GM10248 (cell line): ENCODE measurements around the gene ETFDH.
"Not testable (repeated sequence)": the region's sequence is repeated elsewhere in the genome, so short reads cannot be mapped to it uniquely, and the experiment has no call there.

Experiments used
- CTCF ChIA-PET: fragments of 300-600 bp; sonication (Branson Sonifier 250); formaldehyde crosslinking; extraction: SDS; loops from one replicate; lab custom pipeline; 2021; ENCODE audit warnings: antibody characterized with exemption; lab: Yijun Ruan, JAX
- POLR2A ChIA-PET: fragments of 350-650 bp; sonication (Branson Sonifier 250); formaldehyde crosslinking; extraction: SDS; loops from one replicate; lab custom pipeline; 2020; ENCODE audit warnings: antibody characterized with exemption; lab: Yijun Ruan, JAX
- DNase-seq: peaks from one replicate; pipeline ENCODE4 v3.0.0; 2012; ENCODE audit errors: extremely low spot score
- CTCF ChIP-seq: IDR thresholded peaks from 2 replicates; pipeline ENCODE4 v1.5.1; 2012; ENCODE audit warnings: mild to moderate bottlenecking, low read depth; ENCODE audit errors: extremely low read depth, missing control alignments, control extremely low read depth

ETFDH gene

GRCh38 chr4:158739600-158739999 lies 67.5 kb downstream of the ETFDH start:
- POLR2A ChIA-PET = no interaction called here
- DNase-seq = no peak
- CTCF ChIA-PET = no interaction called here
- TF ChIP-seq CTCF = no peak

DNA sequence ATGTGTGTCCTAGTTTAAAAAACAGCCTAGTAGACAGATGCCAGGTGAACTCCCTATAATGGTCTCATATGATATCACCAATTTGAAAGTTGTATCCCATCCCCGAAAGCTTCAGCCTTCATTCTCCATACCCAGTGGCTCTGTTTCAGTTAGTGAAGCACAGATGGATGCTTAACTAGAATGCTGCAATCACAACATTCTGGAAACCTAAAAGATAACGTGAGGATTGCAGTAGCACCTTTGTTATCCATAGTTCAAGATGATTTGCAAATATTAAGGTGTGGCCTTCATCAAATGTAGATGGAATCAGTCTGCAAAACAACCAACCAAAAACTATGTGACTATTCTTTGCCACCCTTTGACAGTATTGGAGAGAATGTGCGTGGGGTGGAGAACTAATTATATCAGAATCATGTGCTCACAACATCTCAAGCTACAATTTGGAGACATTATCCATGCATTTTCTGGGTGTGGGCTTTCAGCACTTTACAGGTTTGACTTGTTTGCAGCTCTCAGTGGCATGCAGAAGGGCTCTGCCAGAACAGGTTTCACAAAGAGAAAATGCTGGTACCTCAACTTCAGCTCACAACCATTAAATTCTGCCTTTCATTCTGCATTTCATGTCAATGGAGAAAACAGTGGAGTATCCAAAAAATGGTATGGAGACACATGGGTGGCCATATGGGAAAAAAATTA lies 69.4 kb downstream of the ETFDH start:
- POLR2A ChIA-PET = no interaction called here
- CTCF ChIA-PET = interaction anchor here (0.8 to 2.1 kb wide), 2 partner anchors 26 to 29 kb away, joined by 3 to 4 read pairs; no protein-coding TSS in a partner anchor
- no peak for DNase-seq
- no peak for TF ChIP-seq CTCF

- CTCF ChIA-PET, DNase-seq, POLR2A ChIA-PET: not testable (repeated sequence)
Observed at GRCh38 chr4:158746537-158746936, 74.4 kb downstream of the ETFDH start.

- POLR2A ChIA-PET = no interaction called here
- DNase-seq = no peak
- TF ChIP-seq CTCF = no peak
- CTCF ChIA-PET = no interaction called here
Observed at GRCh38 chr4:158750379-158750778, 78.3 kb downstream of the ETFDH start.

DNA sequence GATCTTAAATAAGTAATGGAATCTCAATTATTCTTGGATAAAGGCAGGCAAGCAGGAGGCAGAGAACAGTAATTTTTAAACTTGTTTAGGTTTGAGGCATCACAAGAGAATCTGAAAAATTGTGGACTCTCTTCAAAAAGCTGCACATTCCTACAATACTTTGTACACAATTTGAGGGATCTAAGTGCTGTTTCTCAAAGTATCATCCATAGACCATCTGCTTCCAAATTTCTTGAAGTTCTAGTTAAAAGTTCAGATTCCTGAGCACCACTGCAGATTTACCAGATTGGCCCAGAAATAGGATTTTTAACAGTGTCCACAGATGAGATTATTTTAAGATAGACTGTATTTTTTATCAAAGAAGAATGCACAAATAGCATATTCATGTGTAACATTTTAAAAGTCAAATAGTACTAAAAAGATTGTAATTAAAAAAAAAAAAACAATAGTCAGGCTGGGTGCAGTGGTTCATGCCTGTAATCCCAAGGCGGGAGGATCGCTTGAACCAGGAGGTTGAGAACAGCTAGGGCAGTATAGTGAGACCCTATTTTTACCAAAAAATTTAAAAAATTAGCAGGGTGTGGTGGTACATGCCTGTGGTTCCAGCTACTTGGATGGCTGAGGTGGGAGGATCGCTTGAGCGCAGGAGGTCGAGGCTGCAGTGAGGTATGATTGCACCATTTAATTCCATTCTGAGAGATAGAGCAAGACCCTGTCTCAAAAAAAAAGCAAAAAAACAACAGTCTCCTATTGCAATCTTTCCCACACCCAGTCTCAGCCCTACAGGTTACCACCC lies 82.5 kb downstream of the ETFDH start:
- ChIA-PET CTCF (interaction anchor here (0.5 kb wide), 1 partner anchor 698 kb away, joined by 3 read pairs; no protein-coding TSS in a partner anchor), POLR2A (no interaction called here)
- no peak for DNase-seq
- TF ChIP-seq CTCF = no peak

GRCh38 chr4:158755819-158756218 lies 83.7 kb downstream of the ETFDH start:
- CTCF ChIA-PET, DNase-seq, POLR2A ChIA-PET: not testable (repeated sequence)

- POLR2A ChIA-PET = no interaction called here
- CTCF ChIA-PET = interaction anchor here (1.2 kb wide), 1 partner anchor 46 kb away, joined by 3 read pairs; no protein-coding TSS in a partner anchor
- DNase-seq = no peak
- no peak for TF ChIP-seq CTCF
Observed at GRCh38 chr4:158756588-158756987, 84.5 kb downstream of the ETFDH start.
